Measurements from ENCODE around the gene TAS2R13.

- TF ChIP-seq EZH2 (IDR thresholded peaks at IDR 0.05; ENCODE audit: borderline replicate concordance) (no peak), EZH2phosphoT487 (IDR thresholded peaks at IDR 0.05; ENCODE audit: low read depth, severe bottlenecking, unreplicated experiment) (no peak)
- TF ChIP-seq, protein P1, sequence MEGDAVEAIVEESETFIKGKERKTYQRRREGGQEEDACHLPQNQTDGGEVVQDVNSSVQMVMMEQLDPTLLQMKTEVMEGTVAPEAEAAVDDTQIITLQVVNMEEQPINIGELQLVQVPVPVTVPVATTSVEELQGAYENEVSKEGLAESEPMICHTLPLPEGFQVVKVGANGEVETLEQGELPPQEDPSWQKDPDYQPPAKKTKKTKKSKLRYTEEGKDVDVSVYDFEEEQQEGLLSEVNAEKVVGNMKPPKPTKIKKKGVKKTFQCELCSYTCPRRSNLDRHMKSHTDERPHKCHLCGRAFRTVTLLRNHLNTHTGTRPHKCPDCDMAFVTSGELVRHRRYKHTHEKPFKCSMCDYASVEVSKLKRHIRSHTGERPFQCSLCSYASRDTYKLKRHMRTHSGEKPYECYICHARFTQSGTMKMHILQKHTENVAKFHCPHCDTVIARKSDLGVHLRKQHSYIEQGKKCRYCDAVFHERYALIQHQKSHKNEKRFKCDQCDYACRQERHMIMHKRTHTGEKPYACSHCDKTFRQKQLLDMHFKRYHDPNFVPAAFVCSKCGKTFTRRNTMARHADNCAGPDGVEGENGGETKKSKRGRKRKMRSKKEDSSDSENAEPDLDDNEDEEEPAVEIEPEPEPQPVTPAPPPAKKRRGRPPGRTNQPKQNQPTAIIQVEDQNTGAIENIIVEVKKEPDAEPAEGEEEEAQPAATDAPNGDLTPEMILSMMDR (IDR thresholded peaks at IDR 0.05; ENCODE audit: poor library complexity) = no peak
Measured at GRCh38 chr12:10941369-10941768, 32.0 kb upstream of the TAS2R13 start.

Data from hepatocyte (in vitro differentiated cells).